Activated T-helper 17 cell treated with anti-CD3 and anti-CD28 coated beads, Interleukin-2, amount 50 U/mL, for 72 hours (primary cell): Measurements from ENCODE around the gene PPIP5K1. TPM values are rescaled to one million over a fixed set of nuclear protein-coding genes. Genes with fewer than 3 reads are reported as not detected.
"Not testable (repeated sequence)": the region's sequence is repeated elsewhere in the genome, so short reads cannot be mapped to it uniquely, and the experiment has no call there.

Experiments used
- ATAC-seq: fragments of 150-1000 bp; cut with Tn5 transposase; replicated peaks from 2 replicates; pipeline ENCODE4 v1.10.0; 2021; ENCODE audit warnings: mild to moderate bottlenecking, moderate library complexity
- H3K27ac Mint-ChIP-seq: one replicate; pipeline ENCODE4 v1.8.0; 2022; ENCODE audit warnings: mixed read lengths
- H3K27me3 Mint-ChIP-seq: one replicate; pipeline ENCODE4 v1.8.0; 2022; ENCODE audit warnings: mixed read lengths
- H3K36me3 Mint-ChIP-seq: one replicate; pipeline ENCODE4 v1.8.0; 2022; ENCODE audit warnings: low read depth, mild to moderate bottlenecking, mixed read lengths
- H3K4me1 Mint-ChIP-seq: one replicate; pipeline ENCODE4 v1.8.0; 2022; ENCODE audit warnings: mixed read lengths
- H3K4me3 Mint-ChIP-seq: one replicate; pipeline ENCODE4 v1.8.0; 2022; ENCODE audit warnings: mild to moderate bottlenecking, mixed read lengths
- H3K9me3 Mint-ChIP-seq: one replicate; pipeline ENCODE4 v1.8.0; 2022; ENCODE audit warnings: mixed read lengths
- total RNA-seq, 2 donors: library from RNA; stranded (reverse); gene quantifications; one replicate each; pipeline ENCODE4 v1.2.3, GENCODE V29; 2022

PPIP5K1 gene
- total RNA-seq, 2 donors from 2014 or later = 20.2 to 43.6 TPM

GRCh38 chr15:43563793-43564192, 26.2 kb downstream of the PPIP5K1 start:
- not testable (repeated sequence) for H3K9me3 Mint-ChIP-seq, H3K27ac Mint-ChIP-seq, H3K4me1 Mint-ChIP-seq, H3K4me3 Mint-ChIP-seq, H3K27me3 Mint-ChIP-seq, ATAC-seq, H3K36me3 Mint-ChIP-seq

- H3K36me3 Mint-ChIP-seq, H3K4me1 Mint-ChIP-seq, H3K9me3 Mint-ChIP-seq, H3K27me3 Mint-ChIP-seq, H3K4me3 Mint-ChIP-seq, ATAC-seq, H3K27ac Mint-ChIP-seq: not testable (repeated sequence)
Measured at GRCh38 chr15:43562753-43563152, 27.3 kb downstream of the PPIP5K1 start.

GRCh38 chr15:43552986-43553385, 37.0 kb downstream of the PPIP5K1 start:
- H3K9me3 Mint-ChIP-seq = no peaks in the 10 kb centered on the region
- no peaks in the 10 kb centered on the region for H3K27me3 Mint-ChIP-seq
- H3K4me3 Mint-ChIP-seq = no peak overlapping the region
- H3K4me1 Mint-ChIP-seq = no peaks in the 10 kb centered on the region
- no peak for ATAC-seq
- peaks cover 13% of the 10 kb centered on the region for H3K36me3 Mint-ChIP-seq
- no peak overlapping the region for H3K27ac Mint-ChIP-seq

- H3K4me3 Mint-ChIP-seq = no peak overlapping the region
Measured at GRCh38 chr15:43552256-43552655, 37.8 kb downstream of the PPIP5K1 start.

GRCh38 chr15:43550527-43551363, 39.3 kb downstream of the PPIP5K1 start:
- H3K4me1 Mint-ChIP-seq = no peaks in the 10 kb centered on the region
- no peak for ATAC-seq
- no peak overlapping the region for H3K4me3 Mint-ChIP-seq
- no peaks in the 10 kb centered on the region for H3K9me3 Mint-ChIP-seq
- no peak overlapping the region for H3K27ac Mint-ChIP-seq
- no peaks in the 10 kb centered on the region for H3K27me3 Mint-ChIP-seq
- no peaks in the 10 kb centered on the region for H3K36me3 Mint-ChIP-seq

More at GRCh38 chr15:43552256-43552655, 37.8 kb downstream of the PPIP5K1 start:
- H3K4me1 Mint-ChIP-seq = no peaks in the 10 kb centered on the region
- no peak overlapping the region for H3K27ac Mint-ChIP-seq
- no peaks in the 10 kb centered on the region for H3K9me3 Mint-ChIP-seq
- no peaks in the 10 kb centered on the region for H3K27me3 Mint-ChIP-seq
- ATAC-seq = no peak
- peaks cover 5% of the 10 kb centered on the region for H3K36me3 Mint-ChIP-seq

- no peak for ATAC-seq
- Mint-ChIP-seq H3K4me1 (no peaks in the 10 kb centered on the region), H3K4me3 (no peak overlapping the region), H3K27me3 (no peaks in the 10 kb centered on the region), H3K36me3 (no peaks in the 10 kb centered on the region), H3K9me3 (no peaks in the 10 kb centered on the region), H3K27ac (no peak overlapping the region)
Measured at GRCh38 chr15:43547539-43547938, 42.5 kb downstream of the PPIP5K1 start.

- no peak for ATAC-seq
- no peak overlapping the region for H3K4me3 Mint-ChIP-seq
- no peaks in the 10 kb centered on the region for H3K36me3 Mint-ChIP-seq
- H3K27me3 Mint-ChIP-seq = no peaks in the 10 kb centered on the region
- H3K9me3 Mint-ChIP-seq = no peaks in the 10 kb centered on the region
- H3K27ac Mint-ChIP-seq = no peak overlapping the region
- no peaks in the 10 kb centered on the region for H3K4me1 Mint-ChIP-seq
Measured at GRCh38 chr15:43545426-43545825, 44.6 kb downstream of the PPIP5K1 start.

GRCh38 chr15:43544266-43544665, 45.7 kb downstream of the PPIP5K1 start:
- H3K36me3 Mint-ChIP-seq = no peaks in the 10 kb centered on the region
- ATAC-seq = no peak
- no peaks in the 10 kb centered on the region for H3K27me3 Mint-ChIP-seq
- no peaks in the 10 kb centered on the region for H3K9me3 Mint-ChIP-seq
- H3K4me1 Mint-ChIP-seq = no peaks in the 10 kb centered on the region
- no peak overlapping the region for H3K4me3 Mint-ChIP-seq
- H3K27ac Mint-ChIP-seq = no peak overlapping the region

GRCh38 chr15:43541785-43542184, 48.2 kb downstream of the PPIP5K1 start:
- no peaks in the 10 kb centered on the region for H3K9me3 Mint-ChIP-seq
- no peaks in the 10 kb centered on the region for H3K36me3 Mint-ChIP-seq
- no peaks in the 10 kb centered on the region for H3K4me1 Mint-ChIP-seq
- no peak overlapping the region for H3K4me3 Mint-ChIP-seq
- ATAC-seq = no peak
- H3K27me3 Mint-ChIP-seq = no peaks in the 10 kb centered on the region
- H3K27ac Mint-ChIP-seq = no peak overlapping the region

GRCh38 chr15:43538091-43538490, 51.9 kb downstream of the PPIP5K1 start:
- no peaks in the 10 kb centered on the region for H3K27me3 Mint-ChIP-seq
- H3K36me3 Mint-ChIP-seq = no peaks in the 10 kb centered on the region
- no peak overlapping the region for H3K4me3 Mint-ChIP-seq
- H3K4me1 Mint-ChIP-seq = no peaks in the 10 kb centered on the region
- no peak for ATAC-seq
- no peaks in the 10 kb centered on the region for H3K9me3 Mint-ChIP-seq
- no peak overlapping the region for H3K27ac Mint-ChIP-seq

GRCh38 chr15:43534897-43535296, 55.1 kb downstream of the PPIP5K1 start:
- H3K4me3 Mint-ChIP-seq = no peak overlapping the region
- no peak for ATAC-seq

GRCh38 chr15:43532826-43533225, 57.2 kb downstream of the PPIP5K1 start:
- H3K27me3 Mint-ChIP-seq, ATAC-seq, H3K4me1 Mint-ChIP-seq: not testable (repeated sequence)

More at GRCh38 chr15:43534897-43535296, 55.1 kb downstream of the PPIP5K1 start:
- no peaks in the 10 kb centered on the region for H3K27me3 Mint-ChIP-seq
- no peaks in the 10 kb centered on the region for H3K9me3 Mint-ChIP-seq
- H3K4me1 Mint-ChIP-seq = no peaks in the 10 kb centered on the region
- H3K27ac Mint-ChIP-seq = no peak overlapping the region
- no peaks in the 10 kb centered on the region for H3K36me3 Mint-ChIP-seq

GRCh38 chr15:43531018-43531670, 58.9 kb downstream of the PPIP5K1 start:
- no peaks in the 10 kb centered on the region for H3K27me3 Mint-ChIP-seq
- H3K9me3 Mint-ChIP-seq = no peaks in the 10 kb centered on the region
- no peaks in the 10 kb centered on the region for H3K36me3 Mint-ChIP-seq
- no peak overlapping the region for H3K27ac Mint-ChIP-seq
- peaks cover under 1% of the 10 kb centered on the region for H3K4me1 Mint-ChIP-seq
- H3K4me3 Mint-ChIP-seq = no peak overlapping the region
- ATAC-seq = no peak

More at GRCh38 chr15:43532826-43533225, 57.2 kb downstream of the PPIP5K1 start:
- H3K4me3 Mint-ChIP-seq, H3K27ac Mint-ChIP-seq, H3K36me3 Mint-ChIP-seq, H3K9me3 Mint-ChIP-seq: not testable (repeated sequence)

GRCh38 chr15:43529587-43530345, 60.2 kb downstream of the PPIP5K1 start:
- Mint-ChIP-seq H3K4me3 (no peak overlapping the region), H3K36me3 (no peaks in the 10 kb centered on the region), H3K27me3 (no peaks in the 10 kb centered on the region), H3K9me3 (no peaks in the 10 kb centered on the region), H3K27ac (no peak overlapping the region), H3K4me1 (peaks cover 10% of the 10 kb centered on the region)
- no peak for ATAC-seq
